Stimulated activated naive B cell treated with anti-CD40 and anti-IgM and Interleukin-4, amounts not matched to agents 10 μg/mL and 1 μg/mL and 100 μg/mL, for 72 hours (primary cell): ENCODE measurements around the gene CISD2.
"Not testable (repeated sequence)": the region's sequence is repeated elsewhere in the genome, so short reads cannot be mapped to it uniquely, and the experiment has no call there.

ENCODE experiments used
- ATAC-seq, 2 donors: fragments of 150-1000 bp; cut with Tn5 transposase; replicated peaks; 2 replicates each; pipeline ENCODE4 v1.10.0; 2021; ENCODE audit warnings: moderate library complexity in 1 of 2
- DNase-seq: peaks from one replicate; pipeline ENCODE4 v3.0.0; 2021
- H3K27ac Mint-ChIP-seq: one replicate; pipeline ENCODE4 v1.8.0; 2022; ENCODE audit warnings: mild to moderate bottlenecking, mixed read lengths
- H3K27me3 Mint-ChIP-seq, 2 donors: one replicate each; pipeline ENCODE4 v1.8.0; 2022; ENCODE audit warnings: mixed read lengths in 2 of 2
- H3K36me3 Mint-ChIP-seq, 2 donors: one replicate each; pipeline ENCODE4 v1.8.0; 2022; ENCODE audit warnings: mixed read lengths in 2 of 2, mild to moderate bottlenecking in 1 of 2
- H3K4me1 Mint-ChIP-seq, 2 donors: one replicate each; pipeline ENCODE4 v1.8.0; 2022; ENCODE audit warnings: mixed read lengths in 2 of 2, mild to moderate bottlenecking in 1 of 2
- H3K4me3 Mint-ChIP-seq, 2 donors: one replicate each; pipeline ENCODE4 v1.8.0; 2022; ENCODE audit warnings: mild to moderate bottlenecking in 2 of 2, mixed read lengths in 2 of 2, moderate library complexity in 1 of 2
- H3K9me3 Mint-ChIP-seq, 2 donors: one replicate each; pipeline ENCODE4 v1.8.0; 2022; ENCODE audit warnings: mixed read lengths in 2 of 2, mild to moderate bottlenecking in 1 of 2

The CISD2 gene

GRCh38 chr4:102918859-102919258 lies 50.1 kb downstream of the CISD2 start:
- H3K36me3 Mint-ChIP-seq: peaks cover 26 to 43% of the 10 kb centered on the region in 2 donors
- no peaks in the 10 kb centered on the region for H3K27me3 Mint-ChIP-seq
- ATAC-seq (no peak), DNase-seq (no peak)
- no peaks in the 10 kb centered on the region for H3K4me1 Mint-ChIP-seq
- H3K27ac Mint-ChIP-seq: no peak overlapping the region
- H3K9me3 Mint-ChIP-seq: peaks cover 27 to 31% of the 10 kb centered on the region in 2 donors
- no peak overlapping the region for H3K4me3 Mint-ChIP-seq

DNA sequence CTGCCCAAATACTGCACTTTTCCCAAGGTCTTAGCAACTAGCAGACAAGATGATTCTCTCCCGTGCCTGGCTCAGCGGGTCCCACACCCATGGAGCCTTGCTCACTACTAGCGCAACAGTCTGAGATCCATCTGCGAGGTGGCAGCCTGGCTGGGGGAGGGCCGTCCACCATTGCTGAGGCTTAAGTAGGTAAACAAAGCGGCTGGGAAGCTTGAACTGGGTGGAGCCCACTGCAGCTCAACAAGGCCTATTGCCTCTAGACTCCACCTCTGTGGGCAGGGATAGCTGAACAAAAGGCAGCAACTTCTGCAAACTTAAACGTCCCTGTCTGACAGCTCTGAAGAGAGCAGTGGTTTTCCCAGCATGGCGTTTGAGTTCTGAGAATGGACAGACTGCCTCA lies 50.9 kb downstream of the CISD2 start:
- not testable (repeated sequence) for H3K27ac Mint-ChIP-seq, H3K4me1 Mint-ChIP-seq, ATAC-seq, DNase-seq, H3K4me3 Mint-ChIP-seq, H3K27me3 Mint-ChIP-seq
- H3K36me3 Mint-ChIP-seq: peaks cover 22 to 39% of the 10 kb centered on the region in 2 donors
- peaks cover 24 to 26% of the 10 kb centered on the region in 2 donors for H3K9me3 Mint-ChIP-seq

DNA sequence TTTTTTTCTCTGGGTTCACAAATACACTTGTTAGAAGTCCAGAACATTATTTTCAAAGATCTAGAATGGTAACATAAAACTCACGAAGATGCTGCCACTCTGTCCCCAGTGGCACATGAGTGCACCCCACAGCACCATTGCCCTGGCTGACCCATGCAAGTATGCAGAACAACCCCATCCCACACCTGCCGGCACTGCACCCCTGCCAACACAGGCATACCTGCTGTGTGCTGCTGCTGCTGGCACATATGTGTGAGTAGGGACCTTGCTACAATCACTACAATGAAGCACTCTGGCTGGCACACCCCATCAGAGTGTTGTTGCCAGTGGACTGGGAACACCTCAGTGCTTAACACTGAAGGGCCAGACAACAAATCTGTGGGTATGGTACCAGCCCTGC lies 66.9 kb downstream of the CISD2 start:
- ATAC-seq (no peak), DNase-seq (no peak)
- H3K4me1 Mint-ChIP-seq: no peaks in the 10 kb centered on the region
- H3K4me3 Mint-ChIP-seq: no peak overlapping the region
- H3K9me3 Mint-ChIP-seq: no peaks in the 10 kb centered on the region
- H3K27ac Mint-ChIP-seq: no peak overlapping the region
- peaks cover 1 to 2% of the 10 kb centered on the region in 2 donors for H3K36me3 Mint-ChIP-seq
- no peaks in the 10 kb centered on the region for H3K27me3 Mint-ChIP-seq

DNA sequence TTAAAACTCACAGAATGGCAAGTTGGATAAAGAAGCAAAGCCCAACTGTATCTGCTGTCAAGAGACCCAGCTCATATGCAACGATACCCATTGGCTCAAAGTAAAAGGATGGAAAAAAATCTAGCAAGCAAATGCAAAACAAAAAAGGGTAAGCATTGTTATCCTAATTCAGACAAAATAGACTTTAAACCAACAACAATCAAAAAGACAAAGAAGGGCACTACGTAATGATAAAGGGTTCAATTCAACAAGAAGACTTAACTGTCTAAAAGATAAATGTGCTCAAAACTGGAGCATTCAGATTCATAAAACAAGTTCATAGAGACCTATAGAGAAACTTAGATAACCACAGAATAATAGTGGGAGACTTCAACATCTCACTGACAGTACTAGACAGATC lies 69.3 kb downstream of the CISD2 start:
- H3K4me1 Mint-ChIP-seq, ATAC-seq, H3K27ac Mint-ChIP-seq, H3K4me3 Mint-ChIP-seq, H3K27me3 Mint-ChIP-seq, H3K9me3 Mint-ChIP-seq, DNase-seq: not testable (repeated sequence)
- peaks cover 9 to 18% of the 10 kb centered on the region in 2 donors for H3K36me3 Mint-ChIP-seq
